CD14-positive monocyte (primary cell): ENCODE measurements around the gene SLC12A7. TPM values are rescaled to one million over a fixed set of nuclear protein-coding genes. Genes with fewer than 3 reads are reported as not detected.

Experiments
- DNase-seq, 3 donors: peaks; one replicate each; pipeline ENCODE4 v3.0.0-alpha.2; 2011 to 2022
- H2AFZ ChIP-seq: 2 replicates; pipeline ENCODE4 v1.6.0; 2012; ENCODE audit warnings: mild to moderate bottlenecking, low read depth, low read length, inconsistent platforms; ENCODE audit not compliant: insufficient read depth, poor library complexity, severe bottlenecking
- H3K27ac ChIP-seq, 2 donors: 1 replicate in 1 of 2; 2 replicates in 1 of 2; pipeline ENCODE4 v1.5.1; 2012 to 2013; ENCODE audit warnings: low read length in 2 of 2, control low read depth in 1 of 2, inconsistent platforms in 1 of 2, low read depth in 1 of 2, mild to moderate bottlenecking in 1 of 2
- H3K27me3 ChIP-seq, 2 donors: one replicate each; pipeline versions ENCODE4 v1.6.0 to v1.6.1; 2011 to 2013; ENCODE audit warnings: low read length in 2 of 2; ENCODE audit not compliant: control insufficient read depth in 2 of 2, insufficient read depth in 2 of 2
- H3K36me3 ChIP-seq, 2 donors: replicated peaks in 1 of 2; 1 replicate in 1 of 2; 2 replicates in 1 of 2; pipeline versions ENCODE4 v1.5.1 to v1.6.1; 2012 to 2013; ENCODE audit warnings: low read length in 2 of 2, control low read depth in 1 of 2, inconsistent platforms in 1 of 2, mild to moderate bottlenecking in 1 of 2; ENCODE audit not compliant: insufficient read depth in 2 of 2, control insufficient read depth in 1 of 2
- H3K4me1 ChIP-seq, 2 donors: 1 replicate in 1 of 2; 2 replicates in 1 of 2; pipeline versions ENCODE4 v1.5.1 to v1.6.1; 2012 to 2013; ENCODE audit warnings: low read length in 2 of 2, control low read depth in 1 of 2, inconsistent platforms in 1 of 2, mild to moderate bottlenecking in 1 of 2, moderate library complexity in 1 of 2; ENCODE audit not compliant: insufficient read depth in 2 of 2, control insufficient read depth in 1 of 2
- H3K4me2 ChIP-seq: replicated peaks from 2 replicates; pipeline ENCODE3; 2012; ENCODE audit warnings: low read length, moderate library complexity, mild to moderate bottlenecking; ENCODE audit not compliant: poor library complexity, severe bottlenecking; ENCODE audit errors: extremely low read depth
- H3K4me3 ChIP-seq, 3 experiments: fragments of 200-600 bp in 1 of 3; sonication (generic) in 1 of 3; replicated peaks in 1 of 3; 1 replicate in 2 of 3; 2 replicates in 1 of 3; pipeline ENCODE4 v1.5.1; 2011 to 2013; ENCODE audit warnings: low read length in 3 of 3, mild to moderate bottlenecking in 3 of 3, control low read depth in 2 of 3, low read depth in 2 of 3, inconsistent platforms in 1 of 3, moderate library complexity in 1 of 3
- H3K79me2 ChIP-seq: 2 replicates; pipeline ENCODE4 v1.6.0; 2012; ENCODE audit warnings: mild to moderate bottlenecking, control low read depth, inconsistent platforms, low read length, moderate library complexity; ENCODE audit not compliant: insufficient read depth
- H3K9ac ChIP-seq: 2 replicates; pipeline ENCODE4 v1.6.0; 2017; ENCODE audit warnings: low read length, mild to moderate bottlenecking; ENCODE audit not compliant: insufficient read depth, poor library complexity, severe bottlenecking
- H3K9me3 ChIP-seq, 2 donors: replicated peaks in 1 of 2; 1 replicate in 1 of 2; 2 replicates in 1 of 2; pipeline versions ENCODE4 v1.5.1 to v1.6.1; 2012 to 2013; ENCODE audit warnings: low read length in 2 of 2, control low read depth in 1 of 2; ENCODE audit not compliant: control insufficient read depth in 1 of 2, insufficient read depth in 1 of 2
- H4K20me1 ChIP-seq: 2 replicates; pipeline ENCODE4 v1.6.0; 2012; ENCODE audit warnings: mild to moderate bottlenecking, low read length, control low read depth, moderate library complexity; ENCODE audit not compliant: insufficient read depth
- H3K27ac Mint-ChIP-seq, 7 donors: one replicate each; pipeline ENCODE4 v1.8.0; 2020; ENCODE audit warnings: mild to moderate bottlenecking in 7 of 7, mixed read lengths in 7 of 7, moderate library complexity in 6 of 7, inconsistent platforms in 2 of 7
- H3K27me3 Mint-ChIP-seq, 3 donors: one replicate each; pipeline ENCODE4 v1.8.0; 2021 to 2022; ENCODE audit warnings: low read depth in 3 of 3, mild to moderate bottlenecking in 3 of 3, mixed read lengths in 3 of 3, moderate library complexity in 3 of 3, inconsistent platforms in 1 of 3
- H3K36me3 Mint-ChIP-seq, 2 donors: one replicate each; pipeline ENCODE4 v1.8.0; 2020; ENCODE audit warnings: mixed read lengths in 2 of 2, inconsistent platforms in 1 of 2, mild to moderate bottlenecking in 1 of 2
- H3K4me1 Mint-ChIP-seq: one replicate; pipeline ENCODE4 v1.8.0; 2020; ENCODE audit warnings: mild to moderate bottlenecking, mixed read lengths
- H3K4me3 Mint-ChIP-seq, 2 donors: one replicate each; pipeline ENCODE4 v1.8.0; 2020; ENCODE audit warnings: mild to moderate bottlenecking in 2 of 2, mixed read lengths in 2 of 2, moderate library complexity in 1 of 2
- H3K9me3 Mint-ChIP-seq, 7 donors: one replicate each; pipeline ENCODE4 v1.8.0; 2020 to 2022; ENCODE audit warnings: mixed read lengths in 7 of 7, mild to moderate bottlenecking in 6 of 7, moderate library complexity in 6 of 7, inconsistent platforms in 2 of 7
- WGBS: methylation state at CpG from one replicate; pipeline ENCODE4 v1.1.5; 2013; ENCODE audit warnings: missing lambda C conversion rate; ENCODE audit not compliant: insufficient coverage; 5-methylcytosine and 5-hydroxymethylcytosine counted together
- intact Hi-C, 2 donors: fragments of 100-400 bp; cut with micrococcal nuclease; formaldehyde crosslinking; loops; one replicate each; pipeline versions ENCODE4 v1.15.0 to v1.15.1; 2023
- polyA plus RNA-seq, 3 donors: library from polyadenylated mRNA; depleted of rRNA in 1 of 3; unstranded in 2 of 3; stranded (reverse) in 1 of 3; fragments of 300-500 nt in 2 of 3; fragments of >200 nt in 1 of 3; fragmentation: Illumina TruSeq in 2 of 3; gene quantifications; 1 replicate in 2 of 3; 2 replicates in 1 of 3; pipeline ENCODE4 v1.2.3, GENCODE V29; 2012 to 2021
- TF ChIP-seq, protein P1 (sequence below): fragments of 200-600 bp; IDR thresholded peaks from one replicate; pipeline ENCODE4 v1.8.0; 2022; ENCODE audit warnings: antibody characterized with exemption, mild to moderate bottlenecking

Gene SLC12A7
- polyA plus RNA-seq, 3 donors: 8.2 to 31.2 (median 12.5) TPM

DNA sequence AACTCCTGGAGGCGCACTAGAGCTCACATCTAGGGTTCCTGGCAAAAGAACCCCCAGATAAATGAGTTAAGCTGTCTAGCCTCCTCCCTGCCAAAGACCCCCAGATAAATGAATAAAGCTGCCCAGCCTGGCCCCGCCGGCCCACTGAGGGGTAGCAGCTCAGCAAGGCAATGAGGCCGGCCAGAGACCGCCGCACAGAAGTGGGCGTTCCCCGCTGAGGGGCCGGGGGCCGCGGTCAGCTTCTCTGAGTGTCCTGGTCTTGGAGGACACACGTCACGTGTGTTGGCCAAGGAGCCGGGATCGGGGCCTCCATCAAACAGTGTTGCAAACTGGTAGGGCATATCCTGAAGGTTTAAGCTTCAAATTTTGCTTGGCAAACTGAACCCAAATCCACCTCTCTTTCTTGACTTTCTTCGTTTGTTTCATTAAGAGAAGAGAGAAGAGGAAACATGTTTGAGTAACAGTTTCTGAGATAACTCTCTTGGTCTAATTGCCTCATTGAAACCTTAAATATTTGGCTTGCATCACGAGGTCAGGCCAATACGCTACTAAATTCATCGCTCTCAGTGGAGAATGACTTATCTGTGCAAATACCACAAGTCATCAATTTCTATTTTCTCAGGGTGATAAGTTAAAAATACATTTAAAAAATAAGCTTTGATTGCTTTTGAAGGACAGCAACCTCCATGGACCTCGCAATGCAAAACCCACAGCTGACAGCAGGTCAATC is 11.7 kb upstream of the SLC12A7 start:
- TF ChIP-seq, protein P1, sequence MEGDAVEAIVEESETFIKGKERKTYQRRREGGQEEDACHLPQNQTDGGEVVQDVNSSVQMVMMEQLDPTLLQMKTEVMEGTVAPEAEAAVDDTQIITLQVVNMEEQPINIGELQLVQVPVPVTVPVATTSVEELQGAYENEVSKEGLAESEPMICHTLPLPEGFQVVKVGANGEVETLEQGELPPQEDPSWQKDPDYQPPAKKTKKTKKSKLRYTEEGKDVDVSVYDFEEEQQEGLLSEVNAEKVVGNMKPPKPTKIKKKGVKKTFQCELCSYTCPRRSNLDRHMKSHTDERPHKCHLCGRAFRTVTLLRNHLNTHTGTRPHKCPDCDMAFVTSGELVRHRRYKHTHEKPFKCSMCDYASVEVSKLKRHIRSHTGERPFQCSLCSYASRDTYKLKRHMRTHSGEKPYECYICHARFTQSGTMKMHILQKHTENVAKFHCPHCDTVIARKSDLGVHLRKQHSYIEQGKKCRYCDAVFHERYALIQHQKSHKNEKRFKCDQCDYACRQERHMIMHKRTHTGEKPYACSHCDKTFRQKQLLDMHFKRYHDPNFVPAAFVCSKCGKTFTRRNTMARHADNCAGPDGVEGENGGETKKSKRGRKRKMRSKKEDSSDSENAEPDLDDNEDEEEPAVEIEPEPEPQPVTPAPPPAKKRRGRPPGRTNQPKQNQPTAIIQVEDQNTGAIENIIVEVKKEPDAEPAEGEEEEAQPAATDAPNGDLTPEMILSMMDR: no peak
- Histone ChIP-seq H3K79me2 (no peaks in the 10 kb centered on the region), H3K4me3 (no peak overlapping the region), H3K4me1 (no peaks in the 10 kb centered on the region), H2AFZ (no peak overlapping the region), H4K20me1 (no peaks in the 10 kb centered on the region), H3K27me3 (no peaks in the 10 kb centered on the region), H3K9me3 (no peaks in the 10 kb centered on the region), H3K9ac (no peak overlapping the region), H3K36me3 (no peaks in the 10 kb centered on the region), H3K4me2 (no peak overlapping the region), H3K27ac (no peak overlapping the region)
- peaks cover 8 to 15% (median 11%) of the 10 kb centered on the region in 3 donors for H3K27me3 Mint-ChIP-seq
- WGBS: 89% methylated on average over 13 of the region's 20 CpGs
- no peak for DNase-seq
- H3K4me1 Mint-ChIP-seq: no peaks in the 10 kb centered on the region
- peaks cover 0 to 3% (median 0%) of the 10 kb centered on the region in 7 donors for H3K9me3 Mint-ChIP-seq
- intact Hi-C loops: no loop called here
- no peak overlapping the region for H3K27ac Mint-ChIP-seq
- no peak overlapping the region for H3K4me3 Mint-ChIP-seq
- H3K36me3 Mint-ChIP-seq: no peaks in the 10 kb centered on the region

DNA sequence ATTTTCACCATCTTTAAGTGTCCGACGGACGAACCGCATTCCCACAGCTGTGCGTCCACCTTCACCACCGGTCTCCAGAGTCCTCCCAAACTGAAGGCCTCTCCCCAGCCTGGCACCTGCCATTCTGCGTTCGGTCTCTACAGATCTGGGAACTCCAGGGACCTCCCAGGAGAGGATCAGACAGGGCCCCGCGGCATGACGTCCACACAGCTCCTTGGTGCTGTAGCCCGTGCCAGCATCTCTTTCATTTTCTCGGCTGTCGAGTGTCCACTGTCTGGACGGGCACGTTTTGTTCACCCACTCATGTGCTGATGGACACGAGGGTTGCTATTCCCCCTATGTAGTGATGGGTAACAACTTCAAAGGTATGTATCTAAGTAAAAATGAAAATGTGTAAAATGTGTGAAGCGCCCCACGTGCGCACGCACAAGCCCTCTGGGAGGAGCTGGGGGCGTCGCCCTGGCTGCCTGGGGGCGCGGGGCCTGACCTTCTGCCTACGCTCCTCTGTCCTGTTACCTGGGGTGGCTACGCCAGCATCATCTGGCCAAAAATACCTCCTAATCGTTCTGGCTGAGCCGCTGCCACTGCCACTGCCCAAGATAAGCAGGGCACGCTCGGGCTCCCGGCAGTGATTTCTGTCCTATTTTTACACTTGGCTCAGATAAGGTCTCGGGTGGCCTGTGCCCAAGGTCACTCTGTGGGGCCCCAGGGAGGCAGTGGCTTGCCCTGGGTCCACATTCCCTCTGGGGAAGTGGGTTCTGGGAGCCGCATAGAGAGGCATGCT is 10.8 kb upstream of the SLC12A7 start:
- no peaks in the 10 kb centered on the region for H4K20me1 ChIP-seq

More for the DNA sequence above, 10.8 kb upstream of the SLC12A7 start:
- whole genome bisulfite sequencing: 97% methylated on average over 30 of the region's 34 CpGs
- no peak for DNase-seq
- intact Hi-C loops: no loop called here
- Histone ChIP-seq H3K9ac (no peak overlapping the region), H3K36me3 (no peaks in the 10 kb centered on the region), H3K9me3 (no peaks in the 10 kb centered on the region), H3K27ac (no peak overlapping the region), H3K27me3 (no peaks in the 10 kb centered on the region), H2AFZ (no peak overlapping the region), H3K79me2 (no peaks in the 10 kb centered on the region), H3K4me1 (no peaks in the 10 kb centered on the region), H3K4me2 (no peak overlapping the region), H3K4me3 (no peak overlapping the region)
- H3K9me3 Mint-ChIP-seq: peaks cover 0 to 3% (median 0%) of the 10 kb centered on the region in 7 donors
- H3K27ac Mint-ChIP-seq: no peak overlapping the region
- TF ChIP-seq, protein P1: no peak
- H3K36me3 Mint-ChIP-seq: no peaks in the 10 kb centered on the region
- no peak overlapping the region for H3K4me3 Mint-ChIP-seq
- no peaks in the 10 kb centered on the region for H3K4me1 Mint-ChIP-seq
- peaks cover 6 to 12% (median 6%) of the 10 kb centered on the region in 3 donors for H3K27me3 Mint-ChIP-seq
